Measurements from ENCODE around the gene CDH23. TPM values are rescaled to one million over a fixed set of nuclear protein-coding genes. Genes with fewer than 3 reads are reported as not detected.

CDH23 gene
- total and polyA plus RNA-seq, 10 of the 15 experiments (the other 5 are each of a cell fraction or from before 2014, with no cell fraction given): 0.09 to 0.40 (median 0.15) TPM; not detected in 1

DNA sequence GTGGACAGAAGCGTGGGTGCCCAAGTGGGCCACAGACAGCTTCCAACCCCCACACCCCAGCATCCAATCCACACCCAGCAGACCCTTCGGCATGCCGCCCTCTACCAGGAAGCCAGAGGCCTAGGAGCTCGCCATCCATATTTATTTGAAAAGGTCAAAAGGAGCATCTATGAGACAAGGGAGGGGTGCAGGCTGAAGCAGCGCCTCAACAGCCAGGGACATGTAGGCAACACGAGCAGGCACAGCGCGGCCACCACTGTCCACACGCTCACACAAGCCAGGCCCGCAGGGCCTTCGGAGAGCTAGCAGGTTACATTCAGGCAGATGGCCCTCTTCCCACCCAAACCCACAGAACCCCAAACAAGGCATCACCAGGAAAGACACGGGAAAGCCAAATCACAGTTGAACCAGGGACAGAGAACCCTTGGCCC, 419.7 kb downstream of the CDH23 start:
- WGBS (ENCODE audit: insufficient coverage, insufficient replicate concordance, low lambda C conversion rate, missing lambda C conversion rate): 90% methylated on average over 12 of the region's 12 CpGs
- CTCF ChIA-PET: interaction anchor here (0.6 to 8.9 kb wide), 2 partner anchors 79 to 709 kb away, joined by 3 to 46 read pairs; no protein-coding TSS in a partner anchor
- BruUV-seq (replicated peaks): no TSS peak

DNA sequence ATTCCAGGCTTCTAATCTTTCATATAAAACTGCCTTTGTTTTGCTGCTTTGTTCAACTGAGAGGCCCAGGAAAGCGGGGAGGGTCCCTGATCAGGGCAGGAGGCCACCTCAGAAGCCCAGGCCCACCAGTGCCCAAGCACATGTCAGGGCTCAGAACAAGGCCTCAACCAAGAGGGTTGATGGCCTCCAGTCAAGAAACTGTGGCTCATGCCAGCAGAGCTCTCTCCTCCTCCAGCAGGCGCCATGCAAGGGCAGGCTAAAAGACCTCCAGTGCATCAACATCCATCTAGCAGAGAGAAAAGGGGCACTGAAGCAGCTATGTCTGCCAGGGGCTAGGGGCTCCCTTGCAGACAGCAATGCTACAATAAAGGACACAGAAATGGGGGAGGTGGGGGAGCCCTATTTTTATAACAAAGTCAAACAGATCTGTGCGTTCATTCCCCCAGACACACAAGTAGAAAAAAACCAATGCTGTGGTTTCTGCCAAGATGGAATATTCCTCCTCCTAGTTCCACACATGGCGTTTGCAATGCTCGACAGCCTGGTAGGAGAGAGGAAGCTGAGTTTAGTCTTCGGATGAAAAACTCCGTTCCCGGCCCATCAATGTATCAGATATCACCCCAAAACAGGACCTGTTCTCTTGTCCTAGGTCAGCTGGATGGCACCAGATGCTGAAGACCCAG, 420.4 kb downstream of the CDH23 start:
- no peak for FAIRE-seq
- ChIA-PET POLR2A (interaction anchor here (0.6 kb wide), 1 partner anchor 1241 kb away, joined by 3 read pairs; no protein-coding TSS in a partner anchor), RAD21 (ENCODE audit: unreplicated experiment) (no interaction called here), CTCF (interaction anchor here (0.6 to 8.9 kb wide), 3 partner anchors 78 to 1474 kb away, joined by 3 to 46 read pairs (median 3); no protein-coding TSS in a partner anchor), SMC1A (ENCODE audit: uncharacterized antibody, unreplicated experiment) (no interaction called here)
- intact Hi-C loops (cut with micrococcal nuclease; ENCODE audit: unreplicated experiment): no loop called here
- no peaks in the 10 kb centered on the region for H3K9me3 ChIP-seq (replicated peaks; ENCODE audit: control insufficient read depth, insufficient read depth, low read length)
- peaks cover 21 to 46% of the 10 kb centered on the region in 2 experiments for H3K36me3 ChIP-seq (ENCODE audit: control insufficient read depth in 2 of 2, insufficient read depth in 2 of 2, low read length in 1 of 2)
- H3K4me3 ChIP-seq: no peak overlapping the region
- H3K27ac ChIP-seq (ENCODE audit: control insufficient read depth, insufficient read depth): no peak overlapping the region
- DNase-seq (ENCODE audit: low read depth, low spot score): no peak
- H3K9ac ChIP-seq (ENCODE audit: control insufficient read depth, insufficient read depth, low read length): no peak overlapping the region
- no peak overlapping the region for H2AFZ ChIP-seq (ENCODE audit: control insufficient read depth, low read depth, low read length)
- no peaks in the 10 kb centered on the region for H3K79me2 ChIP-seq (ENCODE audit: control insufficient read depth, insufficient read depth, low read length)
- WGBS (ENCODE audit: insufficient coverage, insufficient replicate concordance, low lambda C conversion rate, missing lambda C conversion rate): 84% methylated on average over 8 of the region's 8 CpGs
- BruUV-seq (replicated peaks): TSS peak; percentile 83
- H3K4me2 ChIP-seq (ENCODE audit: control insufficient read depth, insufficient read depth): no peak overlapping the region
- in situ Hi-C loops (cut with MboI): no loop called here
- no peaks in the 10 kb centered on the region for H4K20me1 ChIP-seq (ENCODE audit: control insufficient read depth, insufficient read depth)
- H3K4me1 ChIP-seq (ENCODE audit: control insufficient read depth, insufficient read depth, low read length): peaks cover 2% of the 10 kb centered on the region; the same call in 1 of the 2 replicates
- no peak for ATAC-seq
- H3K27me3 ChIP-seq (replicated peaks in 1 of 2; ENCODE audit: control insufficient read depth in 2 of 2, insufficient read depth in 2 of 2, low read length in 1 of 2): no peaks in the 10 kb centered on the region
- TF ChIP-seq RUNX3 (IDR thresholded peaks at IDR 0.05; ENCODE audit: low read length) (no peak), CBFB (IDR thresholded peaks at IDR 0.05; ENCODE audit: low read depth) (no peak), LARP7 (IDR thresholded peaks at IDR 0.05) (no peak), CREB1 (IDR thresholded peaks at IDR 0.05; ENCODE audit: low read depth) (no peak), GABPA (IDR thresholded peaks at IDR 0.05; ENCODE audit: low read depth) (no peak), RAD51 (IDR thresholded peaks at IDR 0.05) (no peak)
- TF ChIP-seq, protein P1, sequence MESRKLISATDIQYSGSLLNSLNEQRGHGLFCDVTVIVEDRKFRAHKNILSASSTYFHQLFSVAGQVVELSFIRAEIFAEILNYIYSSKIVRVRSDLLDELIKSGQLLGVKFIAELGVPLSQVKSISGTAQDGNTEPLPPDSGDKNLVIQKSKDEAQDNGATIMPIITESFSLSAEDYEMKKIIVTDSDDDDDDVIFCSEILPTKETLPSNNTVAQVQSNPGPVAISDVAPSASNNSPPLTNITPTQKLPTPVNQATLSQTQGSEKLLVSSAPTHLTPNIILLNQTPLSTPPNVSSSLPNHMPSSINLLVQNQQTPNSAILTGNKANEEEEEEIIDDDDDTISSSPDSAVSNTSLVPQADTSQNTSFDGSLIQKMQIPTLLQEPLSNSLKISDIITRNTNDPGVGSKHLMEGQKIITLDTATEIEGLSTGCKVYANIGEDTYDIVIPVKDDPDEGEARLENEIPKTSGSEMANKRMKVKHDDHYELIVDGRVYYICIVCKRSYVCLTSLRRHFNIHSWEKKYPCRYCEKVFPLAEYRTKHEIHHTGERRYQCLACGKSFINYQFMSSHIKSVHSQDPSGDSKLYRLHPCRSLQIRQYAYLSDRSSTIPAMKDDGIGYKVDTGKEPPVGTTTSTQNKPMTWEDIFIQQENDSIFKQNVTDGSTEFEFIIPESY (IDR thresholded peaks at IDR 0.05): no peak
- TF ChIP-seq, protein P2, sequence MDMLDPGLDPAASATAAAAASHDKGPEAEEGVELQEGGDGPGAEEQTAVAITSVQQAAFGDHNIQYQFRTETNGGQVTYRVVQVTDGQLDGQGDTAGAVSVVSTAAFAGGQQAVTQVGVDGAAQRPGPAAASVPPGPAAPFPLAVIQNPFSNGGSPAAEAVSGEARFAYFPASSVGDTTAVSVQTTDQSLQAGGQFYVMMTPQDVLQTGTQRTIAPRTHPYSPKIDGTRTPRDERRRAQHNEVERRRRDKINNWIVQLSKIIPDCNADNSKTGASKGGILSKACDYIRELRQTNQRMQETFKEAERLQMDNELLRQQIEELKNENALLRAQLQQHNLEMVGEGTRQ (IDR thresholded peaks at IDR 0.05; ENCODE audit: borderline replicate concordance, low read depth, low read length): no peak

More for the DNA sequence above, 419.7 kb downstream of the CDH23 start:
- Histone ChIP-seq H3K4me1 (ENCODE audit: control insufficient read depth, insufficient read depth, low read length) (peaks cover 3% of the 10 kb centered on the region; the same call in 1 of the 2 replicates), H3K9me3 (replicated peaks; ENCODE audit: control insufficient read depth, insufficient read depth, low read length) (no peaks in the 10 kb centered on the region), H3K27ac (ENCODE audit: control insufficient read depth, insufficient read depth) (no peak overlapping the region), H2AFZ (ENCODE audit: control insufficient read depth, low read depth, low read length) (no peak overlapping the region), H3K36me3 (ENCODE audit: control insufficient read depth in 2 of 2, insufficient read depth in 2 of 2, low read length in 1 of 2) (peaks cover 14 to 42% of the 10 kb centered on the region in 2 experiments), H3K79me2 (ENCODE audit: control insufficient read depth, insufficient read depth, low read length) (no peaks in the 10 kb centered on the region), H3K4me2 (ENCODE audit: control insufficient read depth, insufficient read depth) (no peak overlapping the region), H4K20me1 (ENCODE audit: control insufficient read depth, insufficient read depth) (no peaks in the 10 kb centered on the region), H3K9ac (ENCODE audit: control insufficient read depth, insufficient read depth, low read length) (no peak overlapping the region), H3K27me3 (replicated peaks in 1 of 2; ENCODE audit: control insufficient read depth in 2 of 2, insufficient read depth in 2 of 2, low read length in 1 of 2) (no peaks in the 10 kb centered on the region), H3K4me3 (no peak overlapping the region)
- intact Hi-C loops (cut with micrococcal nuclease; ENCODE audit: unreplicated experiment): no loop called here
- TF ChIP-seq POLR2A (IDR thresholded peaks at IDR 0.05; ENCODE audit: low read depth, low read length) (no peak), JUND (IDR thresholded peaks at IDR 0.05; ENCODE audit: low read depth, low read length) (no peak)
- in situ Hi-C loops (cut with MboI): no loop called here
- SMC1A ChIA-PET (ENCODE audit: uncharacterized antibody, unreplicated experiment): no interaction called here
- DNase-seq (ENCODE audit: low read depth, low spot score): no peak
- RAD21 ChIA-PET (ENCODE audit: unreplicated experiment): no interaction called here
- no peak for ATAC-seq
- FAIRE-seq: no peak
- POLR2A ChIA-PET: interaction anchor here (0.6 kb wide), 1 partner anchor 1241 kb away, joined by 3 read pairs; no protein-coding TSS in a partner anchor

Data from GM12878 (cell line).